ENCODE data around the gene HDAC4.
"Not testable (repeated sequence)": the region's sequence is repeated elsewhere in the genome, so short reads cannot be mapped to it uniquely, and the experiment has no call there.

HDAC4 gene

DNA sequence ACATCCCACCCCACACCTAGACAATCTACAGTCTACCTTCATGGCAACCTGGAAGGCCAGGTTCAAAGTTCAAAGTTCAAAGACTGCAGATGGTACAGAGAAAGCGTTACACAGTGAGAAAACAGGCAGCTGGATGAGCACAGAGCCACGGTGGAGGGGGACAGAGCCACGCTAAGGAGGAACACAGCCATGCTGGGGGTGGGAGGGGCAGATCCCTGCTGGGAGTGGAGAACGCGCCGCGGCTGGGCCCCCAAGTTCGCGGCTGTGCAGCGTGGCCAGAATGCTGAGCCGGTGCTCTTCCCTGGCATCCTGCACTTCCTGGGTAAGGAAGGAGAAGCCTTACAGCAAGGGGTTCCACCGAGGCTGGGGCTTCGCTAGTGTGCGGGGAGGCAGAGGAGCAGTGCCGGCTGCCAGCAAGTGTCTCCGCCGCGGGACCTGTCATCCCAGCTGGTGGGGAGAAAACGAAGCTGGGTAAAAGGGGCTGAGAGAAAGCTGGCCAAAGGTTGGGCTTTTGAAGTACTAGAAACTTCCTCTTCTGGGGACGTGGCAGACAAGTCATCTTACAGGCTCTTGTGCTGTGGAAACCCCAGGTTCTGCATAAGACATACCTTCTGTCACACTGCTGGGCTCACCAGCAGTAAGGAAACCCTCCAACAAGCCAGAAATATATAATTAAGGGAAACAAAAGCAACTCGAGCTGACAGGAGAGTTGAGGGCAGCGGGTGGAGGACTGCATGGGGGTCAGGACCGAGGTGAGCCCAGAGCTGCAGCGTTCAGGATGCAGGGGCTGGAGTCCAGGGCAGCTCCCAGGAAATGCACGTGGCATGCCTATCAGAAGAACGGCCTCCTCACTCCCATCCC lies 115.5 kb downstream of the HDAC4 start:
- peak in 14 of 42 donors; percentile 10 to 65 (median 30) for DNase-seq
- intact Hi-C loops (cut with DNase I) = no loop called here

DNA sequence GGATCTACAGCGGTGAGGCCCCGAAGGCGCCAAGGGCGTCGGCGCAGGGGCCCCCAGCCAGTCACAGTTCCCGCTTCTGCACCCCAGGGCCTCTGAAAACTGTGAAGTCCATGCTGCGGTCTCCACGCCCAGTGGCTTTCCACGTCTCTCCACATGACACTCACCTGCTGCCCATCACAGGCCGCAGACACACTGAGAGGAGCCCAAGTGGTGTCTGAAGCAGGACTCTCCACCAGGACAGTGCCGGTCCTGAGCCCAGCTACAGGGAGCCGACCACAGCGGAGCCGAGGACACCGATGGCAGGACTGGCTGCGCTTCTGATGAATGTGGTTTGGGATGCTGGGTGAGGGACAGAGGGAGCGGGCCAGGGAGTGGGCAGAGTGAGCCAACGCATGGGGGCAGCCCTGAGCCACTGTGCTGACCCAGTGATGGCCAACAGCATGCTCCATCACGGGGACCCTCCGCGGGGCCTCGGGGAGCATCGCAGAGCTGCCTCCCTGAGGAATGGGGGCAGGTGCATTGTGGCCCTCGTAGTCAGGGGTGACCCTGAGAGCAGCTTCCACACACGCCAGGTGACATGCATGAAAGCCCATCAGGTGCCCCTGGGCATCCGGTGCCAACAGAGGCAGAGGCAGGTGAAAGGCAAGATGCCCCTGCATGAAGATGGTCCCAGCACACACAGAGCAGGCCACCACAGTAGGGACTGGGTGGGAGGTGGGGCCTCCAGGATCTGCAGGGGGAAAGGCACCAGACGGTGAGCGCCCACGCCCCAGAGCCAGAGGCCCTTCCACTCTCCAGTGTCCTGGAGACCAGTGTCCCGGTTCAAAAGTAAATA lies 116.6 kb downstream of the HDAC4 start:
- intact Hi-C loops (cut with DNase I) = no loop called here
- peak in 17 of 42 donors; percentile 2 to 77 (median 39) for DNase-seq

DNA sequence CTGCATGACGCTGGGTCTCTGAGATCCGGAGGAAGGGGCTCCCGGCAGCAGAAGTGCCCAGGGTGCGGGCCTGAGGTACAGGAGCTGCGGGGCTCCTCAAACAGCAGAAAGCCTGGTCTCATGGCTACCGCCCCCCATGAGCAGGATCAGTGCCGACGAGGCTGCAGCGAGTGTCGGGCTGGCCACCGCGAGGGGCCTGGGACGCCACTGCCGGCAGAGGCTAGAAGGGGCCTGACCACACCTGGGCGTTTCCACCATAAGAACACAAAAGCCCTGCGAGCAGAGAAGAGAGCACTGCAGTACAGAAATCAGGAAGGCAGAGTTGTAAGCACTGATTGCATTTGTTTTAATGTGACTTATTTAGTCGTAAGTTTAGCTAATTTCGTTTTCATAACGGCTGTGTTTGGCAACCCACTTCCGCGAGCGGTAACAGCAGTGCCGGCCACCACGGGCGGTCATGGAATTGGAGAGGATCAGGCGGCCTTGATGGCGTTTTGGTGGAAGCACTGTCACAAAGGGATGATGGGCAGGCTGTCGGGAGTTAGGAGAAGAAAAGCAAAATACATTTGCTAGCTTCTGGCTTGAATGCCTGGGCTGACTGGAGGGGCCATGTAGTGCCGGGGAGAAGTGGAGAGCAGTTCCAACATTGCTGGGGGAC lies 117.4 kb downstream of the HDAC4 start:
- intact Hi-C loops (cut with DNase I) = no loop called here
- peak in 13 of 42 donors; percentile 2 to 36 (median 13) for DNase-seq

DNA sequence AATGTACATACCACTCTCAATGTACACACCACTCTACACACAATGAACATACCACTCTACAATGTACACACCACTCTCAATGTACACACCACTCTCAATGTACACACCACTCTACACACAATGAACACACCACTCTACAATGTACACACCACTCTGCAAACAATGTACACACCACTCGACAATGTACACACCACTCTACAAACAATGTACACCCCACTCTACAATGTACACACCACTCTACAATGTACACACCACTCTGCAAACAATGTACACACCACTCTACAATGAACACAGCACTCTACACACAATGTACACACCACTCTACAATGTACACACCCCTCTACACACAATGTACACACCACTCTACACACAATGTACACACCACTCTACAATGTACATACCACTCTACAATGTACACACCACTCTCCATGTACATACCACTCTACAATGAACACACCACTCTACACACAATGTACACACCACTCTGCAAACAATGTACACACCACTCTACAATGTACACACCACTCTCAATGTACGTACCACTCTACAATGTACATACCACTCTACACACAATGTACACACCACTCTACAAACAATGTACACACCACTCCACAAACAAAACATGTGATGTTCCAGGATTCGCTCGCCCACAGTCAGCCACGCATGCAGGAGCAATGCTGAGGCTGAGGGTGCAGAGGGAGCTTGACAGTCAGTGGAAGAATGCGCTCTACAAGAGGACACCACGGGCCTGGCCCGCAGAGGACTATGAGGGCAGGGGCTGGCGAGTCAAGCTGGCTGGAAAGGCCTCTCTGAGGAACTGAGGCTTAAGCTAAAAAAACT lies 118.2 kb downstream of the HDAC4 start:
- DNase-seq = peak in 5 of 42 donors; percentile 3 to 20 (median 7)

DNA sequence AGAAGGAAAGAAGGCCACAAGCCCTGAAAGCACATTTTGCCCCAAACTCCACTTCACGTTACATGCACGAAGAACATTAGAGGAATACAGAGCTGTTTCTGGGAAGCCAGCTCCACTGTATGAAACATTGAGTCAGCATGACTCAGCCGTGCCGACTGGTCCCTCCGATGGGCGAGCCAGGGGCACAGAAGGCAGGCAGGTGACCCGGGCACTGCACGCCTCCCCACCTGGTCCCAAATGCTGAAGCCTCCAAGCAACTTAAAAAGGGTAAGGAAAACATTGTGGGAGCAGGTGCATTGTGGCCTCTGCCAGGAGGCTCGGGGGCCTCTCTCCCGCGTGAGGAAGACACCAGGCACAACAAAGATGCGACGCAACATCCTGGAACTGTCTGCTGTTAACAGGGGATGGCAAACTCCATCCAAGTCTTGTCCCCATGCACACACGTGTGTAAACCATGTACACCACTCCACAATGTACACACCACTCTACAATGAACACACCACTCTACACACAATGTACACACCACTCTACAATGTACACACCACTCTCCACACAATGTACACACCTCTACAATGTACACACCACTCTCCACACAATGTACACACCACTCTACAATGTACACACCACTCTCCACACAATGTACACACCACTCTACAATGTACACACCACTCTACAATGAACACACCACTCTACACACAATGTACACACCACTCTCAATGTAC lies 120.4 kb downstream of the HDAC4 start:
- DNase-seq = peak in 32 of 42 donors; percentile 2 to 79 (median 30)
- intact Hi-C loops (cut with DNase I) = not testable (repeated sequence)

More for the DNA sequence above, 118.2 kb downstream of the HDAC4 start:
- intact Hi-C loops (cut with DNase I) = no loop called here

DNA sequence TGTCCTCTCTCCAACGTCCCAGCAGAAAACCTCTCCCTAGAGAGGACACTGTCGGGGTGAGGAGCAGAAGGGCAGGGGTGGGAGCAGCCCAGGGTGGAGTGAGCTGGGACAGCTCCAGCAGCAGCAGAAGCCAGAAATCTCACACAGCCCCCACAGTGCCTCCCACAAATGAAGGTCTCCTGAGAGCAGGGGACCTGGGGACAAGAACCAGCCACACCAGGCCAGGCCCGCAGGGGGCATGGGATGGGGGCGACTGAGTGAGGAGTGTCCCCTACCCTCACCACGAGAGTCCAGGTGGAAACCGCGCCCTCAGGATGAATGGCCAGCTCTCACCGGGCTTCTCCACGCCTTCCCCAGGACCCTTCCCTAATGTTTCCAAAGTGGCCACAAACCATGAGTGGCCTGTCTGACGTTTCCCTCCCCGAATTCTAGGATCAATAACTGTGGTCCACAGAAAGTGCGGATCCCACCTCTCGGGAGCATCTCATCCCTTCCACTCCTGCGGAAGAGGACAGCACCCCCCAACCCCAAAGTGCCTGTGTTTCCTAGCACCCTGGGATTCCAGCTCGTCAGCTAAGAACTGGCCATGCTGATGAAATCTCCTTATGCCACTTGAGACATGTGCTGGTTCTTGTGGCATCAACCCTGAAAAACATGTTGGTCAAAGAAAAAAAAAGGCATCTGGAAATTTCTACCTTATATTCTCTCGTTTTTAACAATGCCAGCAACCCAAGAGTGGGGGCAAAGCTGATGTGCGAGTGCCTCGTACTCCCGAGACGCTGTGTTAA lies 121.1 kb downstream of the HDAC4 start:
- intact Hi-C loops (cut with DNase I) = no loop called here
- DNase-seq = peak in 29 of 42 donors; percentile 0 to 41 (median 8)

DNA sequence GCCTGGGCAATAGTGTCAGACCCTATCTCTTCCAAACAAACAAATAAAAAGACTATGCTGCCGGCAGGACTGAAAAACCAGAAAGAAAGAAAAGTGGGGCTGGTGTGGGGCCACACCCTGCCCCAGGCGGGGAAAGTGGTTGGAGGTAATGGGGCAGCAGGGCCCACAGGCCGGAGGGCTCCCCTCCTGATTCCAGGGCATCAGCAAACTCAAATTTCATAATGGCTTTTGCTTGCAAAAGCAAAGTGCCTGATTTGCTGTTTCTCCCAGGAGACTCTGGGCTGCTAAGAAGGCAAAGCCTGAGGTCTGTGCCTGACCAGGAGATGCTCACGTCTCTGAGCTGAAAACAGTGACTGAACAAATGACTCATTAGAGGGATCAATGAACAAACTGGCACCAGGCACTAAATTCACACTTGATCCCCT lies 121.9 kb downstream of the HDAC4 start:
- DNase-seq = peak in 21 of 42 donors; percentile 1 to 36 (median 7)
- intact Hi-C loops (cut with DNase I) = no loop called here

- intact Hi-C loops (cut with DNase I) = no loop called here
- DNase-seq = peak in 24 of 42 donors; percentile 1 to 40 (median 9)
Observed at GRCh38 chr2:239278361-239278760, 122.5 kb downstream of the HDAC4 start.

GRCh38 chr2:239277401-239278085 lies 123.3 kb downstream of the HDAC4 start:
- peak in 28 of 42 donors; percentile 0 to 42 (median 12) for DNase-seq
- intact Hi-C loops (cut with DNase I) = no loop called here

DNA sequence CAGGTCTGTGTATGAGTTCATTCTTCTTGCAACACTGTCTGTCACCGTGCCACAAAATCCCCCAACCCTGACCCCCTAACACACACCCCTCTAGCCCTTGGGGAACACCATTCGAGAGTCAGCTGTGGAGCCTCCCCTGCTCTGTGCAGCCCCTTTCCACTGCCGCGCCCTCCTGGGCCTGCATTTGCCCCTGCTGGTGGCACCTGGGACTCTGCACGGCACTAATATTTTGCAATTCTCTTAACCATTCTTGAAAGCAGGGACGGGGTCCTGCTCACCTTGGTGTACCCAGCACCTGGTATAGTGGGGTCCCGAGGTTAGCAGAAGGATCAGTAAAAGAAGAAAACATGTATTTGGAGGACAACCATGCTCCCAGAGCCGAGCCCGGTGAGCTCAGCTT lies 124.0 kb downstream of the HDAC4 start:
- intact Hi-C loops (cut with DNase I) = no loop called here
- peak in 6 of 42 donors; percentile 4 to 36 (median 8) for DNase-seq

- peak in 39 of 42 donors; percentile 32 to 86 (median 63) for DNase-seq
- intact Hi-C loops (cut with DNase I) = no loop called here
Observed at GRCh38 chr2:239275847-239276831, 124.7 kb downstream of the HDAC4 start.

- DNase-seq = peak in 38 of 42 donors; percentile 18 to 84 (median 60)
- intact Hi-C loops (cut with DNase I) = no loop called here
Observed at GRCh38 chr2:239275044-239275685, 125.7 kb downstream of the HDAC4 start.

DNA sequence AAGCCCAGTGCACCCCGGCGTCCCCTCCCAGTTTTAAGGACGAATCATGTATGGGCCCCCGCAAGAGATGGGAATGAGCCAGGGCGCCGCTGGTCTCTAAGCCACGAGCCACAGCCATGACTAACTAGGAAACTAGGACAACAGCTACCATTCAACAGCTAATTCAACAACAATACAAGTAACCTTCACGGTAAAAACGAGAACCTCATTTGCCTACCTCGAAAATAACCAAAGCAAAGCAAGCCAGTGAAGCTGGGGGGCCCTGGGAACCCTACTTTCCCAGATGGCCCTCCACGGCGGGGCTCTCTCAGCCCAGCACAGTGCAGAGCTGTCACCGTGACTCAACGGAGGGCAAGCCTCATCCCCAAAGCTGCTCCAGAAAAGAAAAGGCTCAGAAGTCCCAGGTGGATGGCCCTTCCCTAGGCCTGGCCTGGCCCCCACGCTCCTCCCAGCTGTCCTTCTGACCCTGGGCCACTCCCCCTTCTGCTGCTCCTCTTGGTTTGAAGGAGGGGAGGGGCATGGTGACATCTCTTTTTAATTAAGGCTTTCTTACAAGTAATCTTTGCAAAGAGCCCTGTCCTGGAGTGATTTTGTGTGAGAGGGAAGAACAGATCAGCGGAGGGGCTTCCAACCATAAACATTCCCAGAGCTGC lies 126.3 kb downstream of the HDAC4 start:
- DNase-seq = peak in 24 of 42 donors; percentile 0 to 52 (median 14)
- intact Hi-C loops (cut with DNase I) = no loop called here

All from head of caudate nucleus (tissue), 42 donors.